VCaP (cell line): Measurements from ENCODE around the gene SFT2D3.
A peak's percentile ranks its signal among the peaks of the same experiment; 100 is the strongest.

ENCODE experiments used
- H3K27ac ChIP-seq: fragments of 450-650 bp; 2 replicates; pipeline ENCODE4 v1.5.1; 2017
- TF ChIP-seq, protein P1 (sequence below): fragments of 450-650 bp; conservative IDR thresholded peaks from 2 replicates; pipeline ENCODE4 v1.5.1; 2017; ENCODE audit warnings: mild to moderate bottlenecking, moderate library complexity

SFT2D3 gene

DNA sequence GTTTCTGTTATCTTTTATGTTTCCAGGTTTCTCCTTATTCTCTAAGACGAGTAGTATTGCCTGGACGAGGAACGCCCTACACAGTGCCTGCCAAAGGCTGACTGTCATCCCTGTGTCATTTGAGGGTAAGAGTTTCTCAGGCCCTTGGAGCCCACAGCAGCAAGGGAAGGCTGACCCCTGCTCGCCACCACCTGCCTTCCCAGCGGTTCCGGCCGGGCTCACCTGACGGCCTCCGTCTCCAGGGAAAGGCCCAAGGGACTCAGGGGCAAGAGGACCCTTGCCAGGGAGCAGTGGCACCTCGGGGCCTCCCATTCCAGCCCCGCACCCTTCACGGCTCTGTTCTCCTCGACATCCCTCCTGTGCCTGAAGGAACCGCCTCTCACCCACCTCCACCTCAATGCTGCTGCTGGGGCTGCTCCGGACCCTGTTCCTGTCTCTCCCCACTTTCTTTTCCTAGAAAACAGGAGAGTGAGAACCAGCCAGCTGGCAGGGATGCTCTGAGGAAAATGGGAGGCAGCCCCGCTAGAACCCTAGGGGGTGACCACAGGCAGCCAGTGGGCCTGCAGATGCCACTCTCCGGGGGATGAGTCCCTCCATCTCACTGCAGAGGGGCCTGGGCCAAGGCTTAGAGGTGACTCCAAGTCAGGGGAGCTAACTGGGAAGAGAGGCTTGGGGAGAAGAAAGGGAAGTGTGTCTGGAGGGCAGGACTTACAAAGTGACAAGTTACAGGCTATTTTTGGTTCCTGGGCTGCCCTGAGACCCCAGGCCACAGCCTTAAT, 27.8 kb upstream of the SFT2D3 start:
- TF ChIP-seq, protein P1, sequence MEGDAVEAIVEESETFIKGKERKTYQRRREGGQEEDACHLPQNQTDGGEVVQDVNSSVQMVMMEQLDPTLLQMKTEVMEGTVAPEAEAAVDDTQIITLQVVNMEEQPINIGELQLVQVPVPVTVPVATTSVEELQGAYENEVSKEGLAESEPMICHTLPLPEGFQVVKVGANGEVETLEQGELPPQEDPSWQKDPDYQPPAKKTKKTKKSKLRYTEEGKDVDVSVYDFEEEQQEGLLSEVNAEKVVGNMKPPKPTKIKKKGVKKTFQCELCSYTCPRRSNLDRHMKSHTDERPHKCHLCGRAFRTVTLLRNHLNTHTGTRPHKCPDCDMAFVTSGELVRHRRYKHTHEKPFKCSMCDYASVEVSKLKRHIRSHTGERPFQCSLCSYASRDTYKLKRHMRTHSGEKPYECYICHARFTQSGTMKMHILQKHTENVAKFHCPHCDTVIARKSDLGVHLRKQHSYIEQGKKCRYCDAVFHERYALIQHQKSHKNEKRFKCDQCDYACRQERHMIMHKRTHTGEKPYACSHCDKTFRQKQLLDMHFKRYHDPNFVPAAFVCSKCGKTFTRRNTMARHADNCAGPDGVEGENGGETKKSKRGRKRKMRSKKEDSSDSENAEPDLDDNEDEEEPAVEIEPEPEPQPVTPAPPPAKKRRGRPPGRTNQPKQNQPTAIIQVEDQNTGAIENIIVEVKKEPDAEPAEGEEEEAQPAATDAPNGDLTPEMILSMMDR, result no peak

DNA sequence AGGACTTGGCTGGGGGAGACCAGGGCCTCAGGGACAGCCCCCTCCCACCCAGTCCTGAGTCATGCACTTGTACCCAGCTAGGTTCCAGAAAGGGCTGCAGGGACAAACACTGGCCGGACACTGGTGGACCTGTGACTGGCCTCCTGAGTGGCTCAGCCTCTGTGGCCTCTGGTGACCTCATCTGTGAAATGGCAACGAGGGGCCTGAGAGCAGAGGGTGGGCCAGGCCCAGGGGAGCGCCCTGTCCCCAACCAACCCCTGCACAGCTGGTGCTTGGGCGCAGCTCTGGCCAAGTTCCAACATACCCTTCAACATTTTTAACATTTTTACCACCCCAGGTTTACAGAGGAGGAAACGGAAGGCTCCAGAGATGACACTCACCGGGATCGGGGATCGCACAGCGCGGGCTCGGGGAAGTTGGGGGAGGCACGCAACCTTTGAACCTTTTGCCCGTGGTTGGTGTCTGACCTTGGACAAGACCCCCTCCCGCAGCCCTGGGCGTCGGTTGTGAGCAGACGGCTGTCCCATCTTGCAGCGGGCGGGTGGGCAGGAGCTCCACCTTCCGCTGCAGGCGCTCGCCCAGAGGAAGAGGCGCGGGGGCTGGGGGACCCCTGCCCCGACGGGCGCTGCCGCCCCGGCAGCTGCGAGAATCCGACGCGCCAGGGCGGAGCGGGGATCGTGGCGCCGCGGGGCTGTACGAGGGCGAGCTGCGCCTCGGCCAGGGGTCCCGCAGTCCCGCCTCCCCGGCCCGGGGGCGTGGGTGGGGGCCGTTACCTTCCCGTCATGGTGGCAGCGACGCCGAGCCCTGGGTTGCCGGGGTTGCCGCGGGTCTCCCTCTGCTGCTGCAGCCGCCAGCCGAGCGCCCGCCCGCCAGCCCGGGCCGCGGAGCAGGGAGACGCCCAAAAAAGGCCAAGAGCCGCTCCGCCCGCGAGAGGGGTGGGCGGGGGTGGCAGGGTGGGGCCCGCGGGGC, 26.8 kb upstream of the SFT2D3 start:
- H3K27ac ChIP-seq, result no peak overlapping the region
- TF ChIP-seq, protein P1, result no peak

More for the DNA sequence above, 27.8 kb upstream of the SFT2D3 start:
- H3K27ac ChIP-seq, result no peak overlapping the region

DNA sequence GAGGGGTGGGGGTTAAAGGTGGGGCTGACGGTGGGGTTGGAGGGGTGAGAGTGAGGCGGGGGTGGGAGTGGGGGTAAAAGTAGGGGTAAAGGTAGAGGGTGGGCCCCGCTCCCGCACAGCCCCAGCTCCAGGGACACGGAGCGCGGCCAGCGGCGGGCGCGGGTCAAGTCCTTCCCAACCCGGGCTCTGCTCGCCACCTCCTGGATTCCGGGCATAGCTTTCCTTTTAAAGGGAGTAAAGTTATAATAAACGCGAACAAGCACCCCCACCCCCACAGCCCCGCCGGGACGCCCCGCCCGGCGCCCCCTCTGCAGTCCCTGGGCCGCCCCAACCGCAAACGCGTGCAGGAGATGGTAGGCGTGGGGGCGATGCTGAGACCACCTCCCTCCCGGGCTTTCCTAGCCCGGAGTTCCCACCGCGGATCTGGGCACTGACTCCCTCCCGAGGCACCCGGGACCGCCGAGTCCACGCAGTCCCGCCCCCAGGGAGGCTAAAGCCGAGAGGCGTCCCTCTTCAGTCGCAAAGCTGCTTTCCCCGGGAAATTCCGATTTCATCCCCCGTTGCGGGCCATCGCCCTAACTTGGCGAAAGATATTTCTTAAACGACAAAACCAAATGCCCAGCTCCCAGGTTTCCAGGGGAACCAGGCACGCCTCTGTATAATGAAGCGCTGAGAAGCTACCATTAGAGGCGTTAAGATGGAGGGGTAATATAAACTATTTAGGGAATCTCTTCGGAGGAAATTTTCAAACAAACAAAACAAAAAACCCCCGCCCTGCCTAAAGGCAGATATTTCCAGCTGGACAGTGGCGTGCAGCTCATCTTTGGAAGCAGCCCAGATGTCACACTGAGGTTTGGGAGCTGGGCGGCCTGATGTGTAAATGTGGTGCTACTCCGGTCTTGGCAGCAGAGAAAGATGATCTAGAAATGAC, 25.7 kb upstream of the SFT2D3 start, which contains the start of gene LIMS2:
Gene LIMS2, minus strand, starts transcription at position 200 of the 931 bp plus-strand sequence. CDS start 506 bp downstream, outside the sequence.
- TF ChIP-seq, protein P1, result peak; percentile 41
- H3K27ac ChIP-seq, result no peak within 1 kb of the TSS

- no peak overlapping the region for H3K27ac ChIP-seq
- TF ChIP-seq, protein P1, result no peak
Measured at GRCh38 chr2:127676906-127677305, 24.4 kb upstream of the SFT2D3 start.

GRCh38 chr2:127678531-127678930, 22.8 kb upstream of the SFT2D3 start:
- TF ChIP-seq, protein P1, result no peak

GRCh38 chr2:127678991-127679390, 22.3 kb upstream of the SFT2D3 start:
- H3K27ac ChIP-seq, result no peak overlapping the region

More at GRCh38 chr2:127678531-127678930, 22.8 kb upstream of the SFT2D3 start:
- H3K27ac ChIP-seq, result no peak overlapping the region

More at GRCh38 chr2:127678991-127679390, 22.3 kb upstream of the SFT2D3 start:
- TF ChIP-seq, protein P1, result no peak
